Adrenal gland (tissue), 5 donors: ENCODE results near the gene NBPF3.

Source experiments
- CTCF ChIP-seq, 6 experiments: fragments of 450-650 bp in 4 of 6; fragments of 200-600 bp in 2 of 6; sonication (generic) in 1 of 6; IDR thresholded peaks; 1 replicate in 5 of 6; 2 replicates in 1 of 6; pipeline versions ENCODE4 v1.5.1 to v1.8.0; 2016 to 2021; ENCODE audit warnings: antibody characterized with exemption in 6 of 6, mild to moderate bottlenecking in 2 of 6, moderate library complexity in 1 of 6
- POLR2A ChIP-seq, 2 donors: fragments of 450-650 bp; IDR thresholded peaks; one replicate each; pipeline ENCODE4 v1.6.1; 2017; ENCODE audit warnings: antibody characterized with exemption in 2 of 2, mild to moderate bottlenecking in 2 of 2, moderate library complexity in 1 of 2
- donor health status: DM: no; HTN: no; CAD: no.

GRCh38 chr1:21524686-21525339, 84.9 kb downstream of the NBPF3 start:
- TF ChIP-seq CTCF (IDR thresholded peaks at IDR 0.05): no peak
- TF ChIP-seq POLR2A (IDR thresholded peaks at IDR 0.05): no peak
